Stimulated activated CD8-positive, alpha-beta memory T cell treated with anti-CD3 and anti-CD28 coated beads, Interleukin-12 subunit alpha, Interleukin-12 subunit beta, amount 100 ng/mL, for 4 hours (primary cell): ENCODE data around the gene C1QA.
A peak's percentile ranks its signal among the peaks of the same experiment; 100 is the strongest.
"Not testable (repeated sequence)": the region's sequence is repeated elsewhere in the genome, so short reads cannot be mapped to it uniquely, and the experiment has no call there.

ENCODE experiments used
- DNase-seq: peaks from one replicate; pipeline ENCODE4 v3.0.0-alpha.2; 2020; ENCODE audit warnings: low read depth

C1QA gene

DNA sequence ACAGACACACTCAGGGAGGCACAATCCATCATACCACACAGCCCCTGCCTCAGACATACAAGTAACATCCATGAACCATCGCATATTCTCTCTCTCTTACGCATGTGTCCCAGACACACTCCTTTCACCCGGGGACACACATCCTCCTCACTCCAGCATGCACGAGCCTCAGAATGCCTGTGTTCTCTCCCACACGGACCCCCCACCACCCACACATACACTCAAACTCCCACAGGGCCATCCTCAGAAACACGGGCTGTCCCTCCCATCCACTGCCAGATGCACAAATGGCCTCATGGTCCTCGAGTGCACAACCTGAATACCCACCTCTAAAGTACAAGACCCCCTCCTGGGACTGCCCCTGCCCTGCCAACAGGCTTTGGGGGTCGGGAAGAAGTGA, 4.8 kb downstream of the C1QA start:
- no peak for DNase-seq

DNA sequence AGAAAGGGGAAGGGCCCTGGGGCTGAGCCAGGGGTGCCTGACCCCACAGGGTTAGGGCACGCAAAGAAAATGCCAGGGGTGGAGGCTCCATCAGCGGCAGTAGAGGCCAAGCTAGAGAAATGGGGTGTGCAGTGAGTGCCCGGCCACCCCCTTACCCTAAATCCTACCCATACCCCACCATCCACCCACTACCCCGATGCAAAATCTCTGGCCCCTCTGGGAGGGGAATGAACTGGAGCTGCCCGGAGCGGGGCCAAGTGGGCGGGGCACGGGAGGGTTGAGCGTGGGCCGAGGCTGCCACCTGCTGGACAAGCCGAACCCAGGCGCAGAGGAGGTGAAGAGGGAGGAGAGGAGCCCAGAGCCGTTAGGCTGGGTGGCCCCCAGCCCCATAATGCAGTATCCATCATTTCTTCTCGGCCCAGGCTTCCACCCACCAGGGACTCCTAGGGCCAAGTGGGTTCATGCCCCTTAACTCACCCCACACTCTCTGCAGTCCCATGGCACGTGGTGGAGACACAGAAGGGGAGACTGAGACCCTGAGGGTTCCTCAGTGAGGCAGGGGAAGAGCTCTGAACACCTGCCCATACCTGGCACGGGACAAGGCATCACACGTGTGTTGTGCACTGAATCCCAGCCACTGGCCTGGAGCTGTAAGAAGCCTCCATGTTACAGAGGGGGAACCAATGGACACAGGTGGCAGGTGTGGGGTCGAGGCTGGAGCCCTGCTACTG, 5.6 kb downstream of the C1QA start:
- DNase-seq, result peak; percentile 36

- no peak for DNase-seq
Observed at GRCh38 chr1:22643381-22643780, 7.0 kb downstream of the C1QA start, which contains the start of gene C1QC. Gene C1QC (plus strand): TSS chr1:22643633. CDS start chr1:22644024, 391 bp downstream.

- no peak for DNase-seq
Observed at GRCh38 chr1:22643928-22644327, 7.5 kb downstream of the C1QA start.

DNA sequence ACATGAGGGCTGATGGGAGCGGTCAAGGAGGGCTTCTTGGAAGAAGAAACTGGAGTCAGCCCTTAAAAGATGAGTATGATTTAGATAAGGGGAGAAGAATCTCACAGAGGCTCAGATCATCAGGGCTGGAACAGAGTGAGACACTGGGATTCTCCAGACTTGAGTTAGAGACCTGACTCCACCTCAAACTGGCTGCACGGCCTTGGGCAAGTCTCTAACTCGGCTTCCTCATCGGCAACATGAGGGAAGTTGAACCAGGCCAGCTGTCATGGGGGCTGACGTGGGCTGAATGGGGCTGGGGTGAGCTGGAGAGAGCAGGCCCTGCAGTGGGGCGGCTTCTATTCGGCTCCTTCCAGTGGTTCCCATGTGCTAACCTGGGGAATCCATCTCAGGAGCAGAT, 9.5 kb downstream of the C1QA start:
- DNase-seq, result no peak

DNA sequence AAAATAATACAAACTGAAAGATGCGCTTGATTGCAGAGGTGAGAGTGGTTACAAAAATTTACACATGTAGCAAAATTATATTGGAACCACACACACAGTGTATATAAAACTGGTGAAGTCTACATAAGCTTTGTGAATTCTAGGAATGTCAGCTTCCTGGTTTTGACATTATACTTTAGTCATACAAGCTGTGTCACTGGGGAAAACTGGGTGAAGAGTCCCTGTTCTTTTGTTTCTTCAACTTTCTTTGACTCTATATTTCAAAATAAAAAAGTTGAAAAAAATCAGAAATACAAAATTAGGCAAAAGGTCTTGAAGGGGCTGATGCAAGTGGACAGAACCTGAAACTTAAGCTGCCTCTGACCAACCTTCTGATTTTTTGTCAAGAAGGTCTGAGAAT, 10.0 kb downstream of the C1QA start:
- no peak for DNase-seq

GRCh38 chr1:22650089-22650693, 13.8 kb downstream of the C1QA start:
- no peak for DNase-seq

DNA sequence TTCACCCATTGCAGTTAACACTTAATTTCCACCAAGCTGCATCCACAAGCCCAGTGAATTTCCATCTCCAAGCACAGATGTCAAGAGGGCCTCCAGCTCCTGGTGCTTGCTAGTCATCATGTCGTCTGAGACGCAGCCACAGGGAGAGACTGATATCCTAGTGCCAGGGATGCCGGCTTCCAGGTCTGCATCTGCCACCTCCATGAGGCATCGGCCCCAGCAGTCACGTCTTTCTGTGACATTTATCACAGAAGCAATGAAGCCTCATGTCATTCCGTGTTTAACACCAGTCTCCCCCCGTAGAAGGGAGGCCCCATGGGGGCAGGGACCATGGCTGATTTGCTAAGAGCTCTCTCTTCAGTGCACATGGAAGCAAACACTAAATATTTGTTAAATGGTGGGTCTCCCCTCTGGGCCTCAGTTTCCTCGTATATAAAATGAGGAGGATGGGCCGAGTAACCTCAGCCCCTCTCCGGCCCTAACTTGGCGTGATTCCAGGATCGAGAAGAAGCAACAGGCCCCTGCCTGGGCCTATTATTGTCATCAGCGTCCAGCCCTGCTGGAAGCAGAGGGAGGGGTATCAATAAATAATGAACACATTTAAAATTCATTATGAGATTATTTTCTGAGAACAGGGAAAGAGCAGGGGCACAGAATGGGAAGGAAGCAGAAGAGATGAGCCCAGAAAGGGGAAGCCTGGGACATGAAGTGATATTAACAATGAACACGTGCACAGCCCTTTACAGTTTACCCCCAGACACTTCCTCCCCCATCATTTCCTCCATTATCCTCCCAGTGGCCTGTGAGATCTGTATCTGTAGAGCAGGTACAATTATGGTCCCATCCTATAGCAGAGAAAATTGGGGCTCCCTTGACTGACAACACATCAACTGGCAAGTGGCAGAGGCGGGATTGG, 15.8 kb downstream of the C1QA start:
- no peak for DNase-seq

DNA sequence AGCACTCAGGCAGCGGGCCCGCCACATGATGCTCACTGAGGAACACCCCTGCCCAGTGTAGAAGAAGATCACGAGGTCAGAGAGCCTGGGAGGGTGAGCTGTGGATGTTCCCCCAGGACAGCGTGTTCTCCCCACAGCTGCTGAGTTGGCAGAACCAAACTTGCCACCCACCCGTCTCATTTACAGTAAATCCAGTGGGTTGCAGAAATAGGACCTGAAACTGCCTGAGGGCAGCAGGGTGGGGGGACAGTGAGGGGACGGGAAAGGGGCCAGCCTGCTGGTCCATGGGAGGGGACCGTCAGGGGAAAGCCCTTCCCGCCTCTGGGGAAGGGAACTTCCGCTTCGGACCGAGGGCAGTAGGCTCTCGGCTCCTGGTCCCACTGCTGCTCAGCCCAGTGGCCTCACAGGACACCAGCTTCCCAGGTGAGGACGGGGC, 16.5 kb downstream of the C1QA start, which contains the start of gene C1QB:
Gene C1QB (plus strand): TSS at position 356 of the 436 bp plus-strand sequence. CDS start 6,227 bp downstream, outside the sequence.
- DNase-seq, result no peak

DNA sequence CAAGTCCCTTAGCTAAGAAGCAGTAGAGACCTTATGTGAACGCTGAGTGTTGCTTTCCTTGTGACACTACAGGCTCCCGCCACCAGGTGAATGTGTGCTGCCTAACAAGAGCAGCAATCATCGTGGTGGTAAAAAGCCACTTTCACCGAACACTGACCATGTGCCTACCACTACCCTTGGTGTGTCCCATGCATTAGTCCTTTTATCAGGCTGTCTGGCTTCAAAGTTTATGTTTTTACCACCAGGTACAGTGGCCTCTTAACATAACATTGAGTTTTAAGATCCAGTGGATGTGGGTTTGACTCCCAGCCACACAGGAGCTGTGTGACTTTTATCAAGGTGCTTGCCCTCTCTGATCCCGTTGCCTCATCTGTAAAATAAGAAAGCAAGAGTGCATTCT, 18.3 kb downstream of the C1QA start:
- DNase-seq, result no peak

DNA sequence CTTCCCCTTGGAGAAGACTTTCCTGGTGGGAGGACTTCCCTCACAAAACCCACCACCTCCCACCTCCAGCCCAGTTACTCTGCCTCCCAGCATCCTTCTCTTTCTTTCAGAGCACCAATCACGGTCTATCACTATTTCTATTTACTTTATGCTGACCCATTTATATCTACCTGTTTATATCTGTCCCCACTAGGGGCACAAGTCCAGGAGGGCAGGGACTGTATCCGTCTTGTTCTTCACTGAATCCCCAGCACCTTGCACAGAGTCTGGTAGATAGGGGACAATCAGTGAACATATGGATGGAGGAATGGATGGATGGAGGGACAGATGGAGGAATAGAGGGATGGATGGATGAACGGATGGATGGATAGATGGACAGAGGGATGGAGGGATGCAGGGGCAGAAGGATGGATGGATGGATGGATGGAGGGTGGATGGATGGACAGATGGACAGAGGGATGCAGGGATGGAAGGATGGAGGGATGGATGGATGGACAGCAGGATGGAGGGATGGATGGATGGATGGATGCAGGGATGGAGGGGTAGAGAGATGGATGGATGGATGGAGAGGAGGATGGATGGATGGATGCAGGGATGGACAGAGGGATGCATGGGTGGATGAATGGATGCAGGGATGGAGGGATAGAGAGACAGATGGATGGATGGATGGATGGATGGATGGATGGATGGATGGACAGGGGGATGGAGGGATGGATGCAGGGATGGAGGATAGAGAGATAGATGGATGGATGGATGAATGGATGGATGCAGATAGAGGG, 22.1 kb downstream of the C1QA start:
- DNase-seq, result no peak

GRCh38 chr1:22660716-22661241, 24.4 kb downstream of the C1QA start:
- no peak for DNase-seq

DNA sequence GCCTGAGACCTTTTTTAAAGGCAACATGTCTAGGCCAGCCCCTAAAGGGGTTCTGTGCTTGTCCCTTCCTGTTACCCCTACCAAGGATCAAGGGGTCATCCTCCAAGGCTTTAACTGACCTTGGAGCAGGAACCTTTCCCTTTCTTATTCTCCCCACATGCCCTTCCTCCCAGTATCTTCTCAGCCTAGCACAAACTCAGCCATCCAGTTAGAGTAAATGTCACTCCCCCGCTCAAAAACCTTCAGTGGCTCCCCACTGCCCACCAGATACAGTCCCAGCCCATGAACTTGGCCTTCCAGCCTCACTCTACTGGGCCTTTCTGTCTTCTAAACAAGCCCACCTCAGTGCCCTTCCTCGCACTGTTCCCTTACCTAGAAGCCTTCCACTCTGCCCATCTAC, 25.5 kb downstream of the C1QA start:
- no peak for DNase-seq

DNA sequence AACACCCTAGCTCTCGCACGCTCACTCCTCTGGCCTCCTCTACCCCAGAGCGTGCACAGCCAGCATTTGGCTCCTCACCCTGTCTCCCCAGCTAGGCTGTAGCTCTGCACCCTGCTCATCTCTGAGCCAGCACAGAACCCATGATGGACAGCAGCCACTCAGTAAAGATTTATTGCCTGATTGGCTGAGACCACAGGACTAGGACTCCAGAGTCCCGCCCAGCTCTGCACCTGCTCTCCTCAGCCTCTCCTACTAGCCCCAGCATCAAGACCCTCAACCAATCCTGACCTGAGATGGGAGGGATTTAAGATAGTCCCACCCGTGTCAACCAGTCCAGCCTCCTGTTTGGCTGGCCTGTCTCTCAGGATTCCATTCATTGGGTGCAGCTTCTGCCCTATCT, 25.9 kb downstream of the C1QA start:
- DNase-seq, result no peak

DNA sequence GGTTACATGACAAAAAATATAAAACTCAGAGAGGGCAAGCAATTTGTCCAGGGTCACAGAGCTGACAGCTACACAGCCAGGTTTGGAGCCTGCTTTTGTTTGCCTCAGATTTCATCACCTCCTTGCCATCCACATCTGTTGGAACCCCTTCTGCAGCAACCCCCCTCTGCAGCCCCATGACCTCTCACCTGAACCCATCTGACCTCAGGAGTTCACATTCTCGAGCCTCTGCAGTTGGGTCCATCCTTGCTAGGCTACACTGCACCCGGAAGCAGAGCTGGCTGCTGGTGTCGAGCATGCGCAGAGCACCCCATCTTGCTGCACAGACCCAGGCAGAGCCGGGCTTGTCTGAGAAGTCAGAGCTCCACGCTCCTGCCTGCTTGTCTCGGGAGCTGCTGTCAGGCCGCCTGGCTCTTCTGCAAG, 26.6 kb downstream of the C1QA start:
- DNase-seq, result no peak

DNA sequence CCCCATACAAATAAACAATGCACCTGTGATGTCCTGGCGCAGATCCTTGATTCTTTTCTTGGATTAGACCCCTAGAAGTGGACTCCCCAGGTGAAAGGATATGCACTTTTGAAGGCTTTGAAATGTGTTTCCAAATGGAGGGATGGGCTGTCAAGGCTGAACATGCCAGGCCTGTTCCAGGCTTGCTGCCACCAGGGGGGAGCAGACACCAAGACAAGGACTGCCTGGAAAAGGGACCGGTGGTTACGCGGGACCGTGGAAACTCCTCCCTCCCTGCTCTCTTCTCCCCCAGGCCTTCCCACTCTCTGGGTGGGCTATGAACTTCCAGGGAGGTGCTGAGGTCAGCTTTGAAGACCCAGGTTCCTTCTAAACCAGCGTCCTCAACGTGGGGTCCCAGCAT, 29.3 kb downstream of the C1QA start:
- no peak for DNase-seq

DNA sequence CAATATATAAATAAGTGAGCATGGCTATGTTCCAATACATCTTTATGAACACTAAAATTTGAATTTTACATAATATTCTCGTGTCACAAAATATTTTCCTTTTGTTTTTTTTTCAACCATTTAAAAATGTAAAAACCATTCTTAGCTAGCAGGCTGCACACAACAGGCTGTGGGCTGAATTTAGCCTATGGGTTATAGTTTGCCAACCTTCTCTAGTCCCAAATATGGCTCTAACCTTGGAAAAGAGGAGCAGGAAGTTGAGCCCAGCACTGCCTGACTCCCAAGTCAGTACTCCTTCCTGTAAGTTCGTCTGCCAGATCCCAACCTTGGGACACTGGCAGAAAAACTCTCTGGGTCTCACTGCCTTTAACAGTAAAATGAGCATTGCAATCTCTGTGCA, 30.0 kb downstream of the C1QA start:
- DNase-seq, result no peak

DNA sequence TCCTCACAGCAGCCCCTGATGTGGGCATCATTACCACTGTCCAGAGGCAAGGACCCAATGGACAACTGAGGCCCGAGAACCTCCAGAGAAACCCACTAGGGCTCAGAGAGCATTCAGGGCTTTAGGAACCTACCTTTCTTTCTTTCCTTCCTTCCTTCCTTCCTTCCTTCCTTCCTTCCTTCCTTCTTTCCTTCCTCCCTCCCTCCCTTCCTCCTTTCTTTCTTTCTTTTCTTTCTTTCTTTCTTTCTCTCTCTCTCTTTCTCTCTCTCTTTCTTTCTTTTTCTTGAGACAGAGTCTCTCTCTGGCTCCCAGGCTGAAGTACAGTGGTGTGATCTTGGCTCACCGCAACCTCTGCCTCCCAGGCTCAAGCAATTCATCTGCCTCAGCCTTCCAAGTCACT, 32.4 kb downstream of the C1QA start:
- not testable (repeated sequence) for DNase-seq

GRCh38 chr1:22670352-22670975, 34.0 kb downstream of the C1QA start:
- no peak for DNase-seq

- DNase-seq, result no peak
Observed at GRCh38 chr1:22671999-22672398, 35.6 kb downstream of the C1QA start.
